Endothelial cell of umbilical vein (primary cell): Measurements from ENCODE around the gene ADGRG2. TPM values are rescaled to one million over a fixed set of nuclear protein-coding genes. Genes with fewer than 3 reads are reported as not detected.

Experiments used
- BruUV-seq: library from RNA; stranded (reverse); fragments of 400-500 nt; replicated peaks from 2 replicates; lab custom pipeline; 2021; lab: Mats Ljungman, UMichigan
- CTCF ChIA-PET: fragments of 300-600, 350-600 bp; sonication (Branson Sonifier 250); formaldehyde crosslinking; loops from one replicate; lab custom pipeline; 2021; ENCODE audit warnings: antibody characterized with exemption, inconsistent platforms; lab: Charles Lee
- POLR2A ChIA-PET: fragments of 300-600, 350-600 bp; sonication (Branson Sonifier 250); formaldehyde crosslinking; loops from one replicate; lab custom pipeline; 2021; ENCODE audit warnings: antibody characterized with exemption, inconsistent platforms; lab: Charles Lee
- DNase-seq: peaks from one replicate; pipeline ENCODE4 v3.0.0-alpha.2; 2011; ENCODE audit warnings: low read depth, low spot score
- FAIRE-seq: peaks from 2 replicates; lab custom pipeline; 2011; peaks lifted over from hg19 to GRCh38; lab: Jason Lieb, UNC
- H2AFZ ChIP-seq: 2 replicates; pipeline ENCODE4 v1.6.0; 2012; ENCODE audit warnings: low read depth, low read length, control low read depth, inconsistent platforms
- H3K27ac ChIP-seq: 2 replicates; pipeline ENCODE4 v1.5.1; 2011; ENCODE audit warnings: low read depth, mild to moderate bottlenecking, control low read depth, low read length, moderate library complexity; ENCODE audit not compliant: insufficient read depth
- H3K27me3 ChIP-seq, 2 experiments: 2 replicates each; pipeline versions ENCODE4 v1.6.0 to v1.6.1; 2011; ENCODE audit warnings: low read length in 2 of 2, mixed read lengths in 1 of 2; ENCODE audit not compliant: control insufficient read depth in 2 of 2, insufficient read depth in 2 of 2
- H3K36me3 ChIP-seq, 2 experiments: 2 replicates in 1 of 2; 3 replicates in 1 of 2; pipeline ENCODE4 v1.5.1; 2011; ENCODE audit warnings: low read length in 2 of 2, mild to moderate bottlenecking in 1 of 2, moderate library complexity in 1 of 2; ENCODE audit not compliant: control insufficient read depth in 2 of 2, insufficient read depth in 2 of 2; ENCODE audit errors: extremely low read depth in 1 of 2
- H3K4me1 ChIP-seq: 3 replicates; pipeline ENCODE4 v1.5.1; 2011; ENCODE audit warnings: mild to moderate bottlenecking, low read length; ENCODE audit not compliant: control insufficient read depth, insufficient read depth; ENCODE audit errors: extremely low read depth
- H3K4me2 ChIP-seq: 2 replicates; pipeline ENCODE4 v1.6.1; 2011; ENCODE audit warnings: low read length, control low read depth, mixed read lengths; ENCODE audit not compliant: insufficient read depth
- H3K4me3 ChIP-seq, 3 experiments: fragments of 200-600 bp in 1 of 3; sonication (generic), shearing (Covaris generic) in 1 of 3; replicated peaks in 1 of 3; 2 replicates each; pipeline ENCODE4 v1.5.1; 2011 to 2016; ENCODE audit warnings: control low read depth in 3 of 3, low read length in 3 of 3, mild to moderate bottlenecking in 2 of 3, inconsistent platforms in 1 of 3, low read depth in 1 of 3, moderate library complexity in 1 of 3; ENCODE audit not compliant: insufficient read depth in 1 of 3
- H3K79me2 ChIP-seq: 2 replicates; pipeline ENCODE4 v1.6.0; 2012; ENCODE audit warnings: low read length, inconsistent platforms; ENCODE audit not compliant: control insufficient read depth, insufficient read depth
- H3K9ac ChIP-seq: replicated peaks from 2 replicates; pipeline ENCODE3; 2011; ENCODE audit warnings: low read length, control low read depth; ENCODE audit not compliant: insufficient read depth; ENCODE audit errors: extremely low read depth
- H3K9me1 ChIP-seq: replicated peaks from 3 replicates; pipeline ENCODE4 v1.6.0; 2011; ENCODE audit warnings: mild to moderate bottlenecking, low read length; ENCODE audit not compliant: control insufficient read depth, insufficient read depth; ENCODE audit errors: extremely low read depth
- H3K9me3 ChIP-seq: replicated peaks from 2 replicates; pipeline ENCODE4 v1.5.1; 2012; ENCODE audit warnings: low read length, inconsistent platforms; ENCODE audit not compliant: control insufficient read depth, insufficient read depth
- H4K20me1 ChIP-seq: replicated peaks from 2 replicates; pipeline ENCODE3; 2011; ENCODE audit warnings: mild to moderate bottlenecking, low read length; ENCODE audit not compliant: control insufficient read depth, insufficient read depth; ENCODE audit errors: extremely low read depth
- CTCF ChIP-seq, 2 donors: IDR thresholded peaks; 1 replicate in 1 of 2; 2 replicates in 1 of 2; pipeline ENCODE4 v1.5.1; 2011; ENCODE audit warnings: low read length in 2 of 2, mild to moderate bottlenecking in 2 of 2, moderate library complexity in 2 of 2, control low read depth in 1 of 2, inconsistent platforms in 1 of 2, low read depth in 1 of 2; ENCODE audit not compliant: insufficient read depth in 1 of 2; ENCODE audit errors: extremely low read depth in 1 of 2
- EZH2 ChIP-seq: IDR thresholded peaks from 2 replicates; pipeline ENCODE4 v1.6.1; 2012; ENCODE audit warnings: borderline replicate concordance, low read depth, mild to moderate bottlenecking, moderate library complexity, low read length, inconsistent platforms; ENCODE audit not compliant: severe bottlenecking
- FOS ChIP-seq: IDR thresholded peaks from 2 replicates; pipeline ENCODE4 v1.6.1; 2011; ENCODE audit warnings: mild to moderate bottlenecking, low read length, moderate library complexity, borderline replicate concordance; ENCODE audit not compliant: insufficient read depth
- GATA2 ChIP-seq: IDR thresholded peaks from 2 replicates; pipeline ENCODE4 v1.7.0; 2011; ENCODE audit warnings: low read depth, mild to moderate bottlenecking, moderate library complexity, mixed read lengths, low read length; ENCODE audit not compliant: insufficient read length, insufficient read depth
- JUN ChIP-seq: IDR thresholded peaks from 2 replicates; pipeline ENCODE4 v1.6.1; 2011; ENCODE audit warnings: borderline replicate concordance, low read depth; ENCODE audit not compliant: insufficient read length, insufficient read depth
- MAX ChIP-seq: IDR thresholded peaks from 2 replicates; pipeline ENCODE4 v1.6.1; 2011; ENCODE audit not compliant: insufficient read depth, insufficient read length
- MYC ChIP-seq: IDR thresholded peaks from one replicate; pipeline ENCODE4 v1.6.1; 2011; ENCODE audit warnings: mild to moderate bottlenecking, low read depth, low read length
- POLR2A ChIP-seq: IDR thresholded peaks from 2 replicates; pipeline ENCODE4 v1.6.1; 2012; ENCODE audit warnings: low read depth, mild to moderate bottlenecking, control low read depth, low read length
- POLR2AphosphoS5 ChIP-seq: IDR thresholded peaks from 2 replicates; pipeline ENCODE4 v1.6.1; 2012; ENCODE audit warnings: low read depth, mild to moderate bottlenecking, control low read depth, low read length, moderate library complexity; ENCODE audit not compliant: insufficient read depth
- dilution Hi-C: fragments of 300-500 bp; cut with MboI; formaldehyde crosslinking; loops from one replicate; pipeline ENCODE4 v1.15.0; 2019; ENCODE audit warnings: low sequenced_read_pairs; ENCODE audit not compliant: extremely low pct_ligation_motif_present
- intact Hi-C: fragments of 100-400 bp; cut with micrococcal nuclease; formaldehyde crosslinking; loops from one replicate; pipeline ENCODE4 v1.10.0; 2022
- polyA plus RNA-seq, 4 experiments: library from polyadenylated mRNA; depleted of rRNA in 3 of 4; stranded (reverse) in 3 of 4; unstranded in 1 of 4; fragments of >200 nt; gene quantifications; 2 replicates each; pipeline versions ENCODE4 v1.2.1 to v1.2.3, GENCODE V29; 2011 to 2012; ENCODE audit warnings: missing spikeins in 1 of 4
- total RNA-seq: library from RNA; stranded (reverse); gene quantifications from 2 replicates; pipeline ENCODE4 v1.2.3, GENCODE V29; 2021

Gene ADGRG2
- total and polyA plus RNA-seq, 2 donors (not counting 3 experiments of a cell fraction or from before 2014, with no cell fraction given), result not detected

DNA sequence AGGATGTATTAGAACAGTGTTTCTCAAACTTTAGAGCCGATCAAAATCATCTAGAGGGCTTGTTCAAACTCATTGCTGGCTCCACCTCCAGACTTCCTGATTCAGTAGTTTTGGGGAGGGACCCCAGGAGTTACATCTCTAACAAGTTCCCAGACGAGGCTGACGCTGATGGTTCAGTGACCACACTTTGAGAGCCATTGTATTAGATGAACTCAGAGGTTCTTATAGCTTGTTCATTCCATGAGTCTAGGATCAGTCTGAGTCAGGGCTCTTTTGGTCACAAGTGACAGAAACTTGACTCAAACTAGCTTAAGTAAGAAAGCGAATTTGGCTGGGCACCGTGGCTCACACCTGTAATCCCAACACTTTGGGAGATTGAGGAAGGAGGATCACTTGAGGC, 11.5 kb upstream of the ADGRG2 start:
- ChIA-PET POLR2A (no interaction called here), CTCF (no interaction called here)
- Histone ChIP-seq H2AFZ (no peak overlapping the region), H3K36me3 (no peaks in the 10 kb centered on the region), H3K4me3 (no peak overlapping the region), H3K9me1 (no peaks in the 10 kb centered on the region), H3K79me2 (no peaks in the 10 kb centered on the region), H4K20me1 (no peaks in the 10 kb centered on the region), H3K4me2 (no peak overlapping the region), H3K9ac (no peak overlapping the region), H3K4me1 (no peaks in the 10 kb centered on the region), H3K27me3 (no peaks in the 10 kb centered on the region), H3K27ac (no peak overlapping the region), H3K9me3 (no peaks in the 10 kb centered on the region)
- dilution Hi-C loops, result no loop called here
- DNase-seq, result no peak
- intact Hi-C loops, result no loop called here
- no peak for FAIRE-seq
- TF ChIP-seq FOS (no peak), POLR2AphosphoS5 (no peak), CTCF (IDR thresholded peaks at IDR 0.05; ENCODE audit: extremely low read depth in 1 of 2, insufficient read depth in 1 of 2, low read depth in 1 of 2, low read length in 2 of 2) (no peak), MYC (no peak), JUN (no peak), MAX (no peak), GATA2 (no peak), POLR2A (no peak), EZH2 (no peak)
- no TSS peak for BruUV-seq
